Gastrocnemius medialis (tissue), 4 donors: ENCODE measurements around the gene MSS51.

Experiments
- CTCF ChIP-seq, 5 experiments: fragments of 450-650 bp in 3 of 5; fragments of 200-600 bp in 2 of 5; sonication (generic) in 2 of 5; IDR thresholded peaks in 4 of 5; conservative IDR thresholded peaks in 1 of 5; 1 replicate in 4 of 5; 2 replicates in 1 of 5; pipeline ENCODE4 v1.5.1; 2016 to 2019; ENCODE audit warnings: antibody characterized with exemption in 5 of 5, mild to moderate bottlenecking in 3 of 5, moderate library complexity in 3 of 5
- POLR2A ChIP-seq, 2 donors: fragments of 450-650 bp; IDR thresholded peaks; one replicate each; pipeline ENCODE4 v1.6.1; 2017; ENCODE audit warnings: antibody characterized with exemption in 2 of 2, mild to moderate bottlenecking in 2 of 2, moderate library complexity in 2 of 2

- TF ChIP-seq CTCF (IDR thresholded peaks at IDR 0.05 in 4 of 5, conservative IDR thresholded peaks at IDR 0.05 in 1 of 5) (no peak), POLR2A (IDR thresholded peaks at IDR 0.05) (no peak)
Measured at GRCh38 chr10:73465978-73466726, 32.8 kb upstream of the MSS51 start.
